Stimulated activated CD4-positive, alpha-beta T cell treated with anti-CD3 and anti-CD28 coated beads, Interleukin-1b, Interleukin-23, amount 100 ng/mL, for 4 hours (primary cell): ENCODE results near the gene C11orf68.

Experiments
- DNase-seq, 2 donors: peaks; one replicate each; pipeline ENCODE4 v3.0.0-alpha.2; 2020; ENCODE audit warnings: low read depth in 2 of 2

Gene C11orf68

DNA sequence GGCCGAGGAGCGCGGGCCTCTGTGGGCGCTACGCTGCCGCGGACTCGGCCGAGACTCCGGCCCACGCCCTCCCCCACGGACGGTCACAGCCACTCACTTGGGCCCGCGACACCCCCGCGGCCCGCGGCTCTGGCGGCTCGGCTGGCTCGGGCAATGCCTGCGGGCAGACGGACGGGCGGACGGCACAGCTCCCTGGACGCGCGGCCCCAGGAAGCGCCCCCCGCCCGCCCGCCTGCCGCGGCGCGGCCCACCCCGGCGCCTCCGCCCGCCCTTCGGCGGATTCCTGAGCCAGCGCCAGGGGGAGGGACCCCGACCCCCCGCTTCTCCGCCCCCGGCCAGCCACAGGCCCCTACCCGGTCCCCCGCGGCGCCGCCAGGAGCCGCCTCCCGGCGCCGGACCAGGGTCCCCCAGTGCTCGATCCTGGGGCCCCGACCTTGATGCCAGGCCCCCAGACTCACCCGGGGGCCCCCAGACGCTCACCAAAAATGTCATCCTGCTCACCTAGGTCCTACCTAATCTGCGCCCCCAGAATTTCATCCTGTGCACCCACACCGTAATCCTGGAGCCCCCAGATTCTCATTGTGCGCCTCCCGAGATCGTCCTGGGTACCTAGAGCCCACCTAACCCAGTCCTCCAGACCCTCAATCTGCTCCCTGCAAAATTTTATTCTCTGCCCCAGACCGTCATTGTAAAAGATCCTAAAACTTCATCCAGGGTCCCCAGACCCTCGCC, 46.1 kb downstream of the C11orf68 start, which contains the start of gene EFEMP2:
Gene EFEMP2 (minus strand): TSS at position 215 of the 732 bp plus-strand sequence. CDS start 446 bp downstream, outside the sequence.
- no peak for DNase-seq

- DNase-seq = no peak
Observed at GRCh38 chr11:65871811-65872548, 46.9 kb downstream of the C11orf68 start.

DNA sequence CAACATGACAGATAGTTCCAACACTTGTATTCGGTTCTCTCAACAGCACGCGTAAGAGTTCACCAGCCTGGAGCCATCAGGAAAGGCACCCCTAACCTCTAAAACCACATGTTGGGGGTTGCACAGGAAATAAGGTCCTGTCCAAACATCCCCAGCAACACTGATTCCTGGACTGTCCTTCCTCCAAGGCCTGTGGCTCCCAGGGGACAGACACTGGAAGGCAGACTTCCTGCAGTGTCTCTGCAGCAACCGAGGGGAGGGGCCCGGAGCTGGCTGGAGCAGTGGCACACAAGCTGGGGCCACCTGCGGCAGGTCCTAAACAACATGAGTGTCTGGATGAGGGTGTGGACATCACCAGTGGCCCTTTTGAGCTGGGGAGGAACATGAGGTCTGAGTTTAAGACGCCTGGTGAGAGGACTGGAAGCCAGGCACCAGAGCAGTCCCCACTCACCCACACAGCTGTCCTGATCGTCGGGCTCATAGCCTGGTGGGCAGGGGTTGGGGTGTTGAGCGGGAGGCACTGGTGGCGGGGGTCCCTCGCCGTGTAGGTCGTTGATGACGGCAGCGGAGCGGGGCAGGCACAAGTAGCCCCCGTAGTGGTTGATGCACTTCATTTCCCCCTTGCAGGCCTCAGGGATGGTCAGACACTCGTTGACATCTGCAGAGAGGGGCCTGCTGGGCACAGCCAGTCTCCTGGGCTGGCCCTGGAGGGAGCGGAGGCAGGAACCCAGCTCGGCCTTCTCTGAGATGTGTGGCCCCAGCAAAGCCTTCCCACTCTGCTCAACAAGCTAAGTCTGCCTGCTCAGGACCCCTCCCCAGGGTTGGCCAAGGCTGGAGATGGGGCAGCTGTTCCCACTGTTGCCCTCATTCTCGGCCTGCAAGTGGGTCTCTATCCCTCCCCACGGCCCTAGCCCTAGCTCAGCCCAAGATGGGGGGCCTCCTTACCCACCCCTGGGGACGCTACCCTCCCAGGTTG, 47.9 kb downstream of the C11orf68 start:
- DNase-seq = no peak

- DNase-seq = no peak
Observed at GRCh38 chr11:65870307-65870658, 48.6 kb downstream of the C11orf68 start.

- no peak for DNase-seq
Observed at GRCh38 chr11:65869643-65870306, 49.1 kb downstream of the C11orf68 start.

DNA sequence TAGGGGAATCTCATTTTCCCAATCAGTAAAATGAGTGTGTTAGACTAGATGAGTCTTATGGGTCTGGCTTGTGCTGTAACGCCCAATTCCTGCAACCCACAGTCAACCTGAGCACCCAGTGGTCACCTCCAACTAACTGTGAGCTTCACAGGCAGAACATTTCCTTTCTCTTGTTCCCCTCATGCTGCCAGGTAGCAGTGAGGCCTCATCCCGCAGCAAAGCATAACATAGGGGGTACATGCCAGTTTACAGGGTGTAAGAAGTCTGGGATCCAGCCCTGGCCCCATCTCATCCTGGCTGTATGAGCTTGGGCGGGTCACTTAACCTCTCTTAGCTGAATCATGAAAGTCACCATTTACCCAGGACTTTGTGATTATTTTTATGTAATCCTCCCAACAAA, 50.0 kb downstream of the C11orf68 start:
- DNase-seq = no peak

DNA sequence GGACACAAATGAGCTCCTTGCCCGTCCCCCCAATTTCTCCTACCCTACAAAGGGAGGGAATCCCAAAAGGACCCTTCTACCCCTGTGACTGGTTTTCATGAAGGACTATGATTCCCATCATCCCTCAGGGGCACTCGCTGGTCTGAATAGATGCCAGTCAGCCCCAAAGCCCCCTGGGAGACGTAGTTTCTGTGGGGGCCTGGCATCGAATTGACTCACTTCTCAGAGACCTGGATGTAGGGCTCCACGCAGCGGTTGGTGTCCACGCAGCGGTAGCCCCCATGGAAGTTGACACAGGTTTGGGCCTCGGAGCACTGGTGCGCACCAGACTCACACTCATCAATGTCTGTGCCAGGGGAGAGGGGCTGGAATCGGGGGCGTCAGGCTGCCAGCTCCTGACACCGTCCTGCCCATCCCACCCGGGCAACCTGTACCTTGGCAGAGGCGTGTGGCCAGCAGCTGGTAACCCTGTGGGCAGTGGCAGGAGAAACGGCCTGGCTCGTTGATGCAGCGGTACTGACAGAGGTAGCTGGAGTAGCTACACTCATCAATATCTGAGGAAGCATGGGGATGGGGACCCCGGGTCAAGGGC, 50.7 kb downstream of the C11orf68 start:
- DNase-seq = no peak

DNA sequence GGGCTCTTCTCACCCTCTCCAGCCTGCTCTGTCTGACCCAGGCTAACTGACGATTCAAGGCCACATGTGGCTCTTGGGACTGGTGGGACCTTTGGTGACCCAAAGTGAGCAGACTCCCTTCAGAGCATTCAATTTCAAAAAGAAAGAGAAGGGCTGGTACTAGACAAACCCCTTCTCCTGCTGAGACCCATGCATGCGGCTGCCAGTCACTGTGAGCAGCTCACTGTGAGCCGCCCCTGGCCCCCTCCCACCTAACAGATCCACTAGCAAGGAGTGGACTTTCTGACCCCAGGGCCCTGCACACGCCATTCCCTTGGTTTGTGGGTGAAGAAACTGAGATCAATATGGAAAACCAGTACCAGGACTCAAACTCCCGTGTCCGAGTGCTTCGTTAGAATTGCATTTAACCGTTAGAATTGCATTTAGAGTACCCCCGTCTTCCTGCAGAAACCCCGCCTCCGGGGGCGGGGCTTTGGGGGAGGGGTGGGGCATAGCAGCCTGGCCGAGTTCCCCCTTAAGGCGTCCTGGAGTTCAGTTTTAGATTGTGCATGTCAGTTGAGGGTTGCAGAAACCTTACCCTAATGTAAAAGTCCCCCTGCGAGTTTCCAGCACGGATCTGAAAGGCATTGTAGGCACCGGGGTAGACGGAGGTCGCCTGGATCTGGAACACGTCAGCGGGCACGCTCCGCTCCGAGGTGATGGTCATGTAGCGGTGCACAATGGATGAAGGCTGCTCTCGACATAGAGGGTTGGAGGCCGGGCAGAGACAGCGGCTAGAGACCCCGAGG, 51.4 kb downstream of the C11orf68 start:
- DNase-seq = no peak
